Testis (tissue), 2 donors: ENCODE measurements around the gene SUPT7L.

ENCODE experiments used
- POLR2A ChIP-seq: fragments of 450-650 bp; IDR thresholded peaks from one replicate; pipeline ENCODE4 v1.6.1; 2017; ENCODE audit warnings: antibody characterized with exemption, mild to moderate bottlenecking, moderate library complexity
- TF ChIP-seq, protein P1 (sequence below), 3 experiments: fragments of 450-650 bp in 2 of 3; fragments of 200-600 bp in 1 of 3; sonication (generic) in 1 of 3; IDR thresholded peaks; one replicate each; pipeline ENCODE4 v1.5.1; 2016 to 2019; ENCODE audit warnings: antibody characterized with exemption in 3 of 3, mild to moderate bottlenecking in 2 of 3, moderate library complexity in 1 of 3

DNA sequence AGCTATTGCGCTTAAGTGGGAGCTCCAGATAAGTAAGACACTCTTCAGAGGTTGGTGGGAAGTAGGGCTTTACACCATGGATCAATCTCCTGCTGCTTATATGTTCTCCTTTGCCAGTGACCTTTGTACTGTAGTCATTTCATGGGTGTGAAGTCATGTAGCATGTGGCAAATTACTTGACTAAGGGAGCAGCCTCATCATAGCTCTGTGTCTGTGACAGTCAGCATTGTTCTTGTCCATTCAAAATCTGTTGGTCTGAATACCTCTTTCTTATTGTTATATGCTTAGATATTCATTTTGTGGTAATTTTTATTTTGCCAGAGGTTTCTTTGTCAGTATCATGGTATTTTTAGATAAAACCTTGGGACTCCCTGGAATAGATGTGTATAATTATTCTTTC, 18.4 kb upstream of the SUPT7L start:
- TF ChIP-seq, protein P1, sequence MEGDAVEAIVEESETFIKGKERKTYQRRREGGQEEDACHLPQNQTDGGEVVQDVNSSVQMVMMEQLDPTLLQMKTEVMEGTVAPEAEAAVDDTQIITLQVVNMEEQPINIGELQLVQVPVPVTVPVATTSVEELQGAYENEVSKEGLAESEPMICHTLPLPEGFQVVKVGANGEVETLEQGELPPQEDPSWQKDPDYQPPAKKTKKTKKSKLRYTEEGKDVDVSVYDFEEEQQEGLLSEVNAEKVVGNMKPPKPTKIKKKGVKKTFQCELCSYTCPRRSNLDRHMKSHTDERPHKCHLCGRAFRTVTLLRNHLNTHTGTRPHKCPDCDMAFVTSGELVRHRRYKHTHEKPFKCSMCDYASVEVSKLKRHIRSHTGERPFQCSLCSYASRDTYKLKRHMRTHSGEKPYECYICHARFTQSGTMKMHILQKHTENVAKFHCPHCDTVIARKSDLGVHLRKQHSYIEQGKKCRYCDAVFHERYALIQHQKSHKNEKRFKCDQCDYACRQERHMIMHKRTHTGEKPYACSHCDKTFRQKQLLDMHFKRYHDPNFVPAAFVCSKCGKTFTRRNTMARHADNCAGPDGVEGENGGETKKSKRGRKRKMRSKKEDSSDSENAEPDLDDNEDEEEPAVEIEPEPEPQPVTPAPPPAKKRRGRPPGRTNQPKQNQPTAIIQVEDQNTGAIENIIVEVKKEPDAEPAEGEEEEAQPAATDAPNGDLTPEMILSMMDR (IDR thresholded peaks at IDR 0.05) = no peak
- TF ChIP-seq POLR2A = no peak
